ENCODE measurements around the gene MCUR1.
"Not testable (repeated sequence)": the region's sequence is repeated elsewhere in the genome, so short reads cannot be mapped to it uniquely, and the experiment has no call there.

DNA sequence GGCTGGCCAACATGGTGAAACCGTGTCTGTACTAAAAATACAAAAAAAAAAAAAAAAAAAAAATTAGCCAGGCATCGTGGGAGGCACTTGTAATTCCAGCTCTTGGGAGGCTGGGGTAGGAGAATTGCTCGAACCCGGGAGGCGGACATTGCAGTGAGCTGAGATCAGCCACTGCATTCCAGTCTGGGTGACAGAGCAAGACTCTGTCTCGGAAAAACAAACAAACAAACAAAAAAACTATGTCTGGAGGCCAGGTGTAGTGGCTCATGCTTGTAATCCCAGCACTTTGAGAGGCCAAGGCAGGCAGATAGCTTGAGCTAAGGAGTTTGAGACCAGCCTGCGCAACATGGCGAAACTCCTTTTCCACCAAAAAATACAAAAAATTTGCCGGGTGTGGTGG, 38.9 kb downstream of the MCUR1 start:
- not testable (repeated sequence) for TF ChIP-seq POLR2AphosphoS5, CTCF, POLR2A (IDR thresholded peaks at IDR 0.05)

All from breast epithelium (tissue), 3 donors.